ENCODE results near the gene MT3.
A peak's percentile ranks its signal among the peaks of the same experiment; 100 is the strongest.
"Not testable (repeated sequence)": the region's sequence is repeated elsewhere in the genome, so short reads cannot be mapped to it uniquely, and the experiment has no call there.

The MT3 gene

GRCh38 chr16:56580391-56581048 is 8.8 kb upstream of the MT3 start:
- no peak for DNase-seq

- not testable (repeated sequence) for DNase-seq
Measured at GRCh38 chr16:56582911-56583310, 6.4 kb upstream of the MT3 start.

- no peak for DNase-seq
Measured at GRCh38 chr16:56583351-56584168, 5.8 kb upstream of the MT3 start.

- no peak for DNase-seq
Measured at GRCh38 chr16:56584276-56584675, 5.1 kb upstream of the MT3 start.

GRCh38 chr16:56588781-56589140 is 567 bp upstream of the MT3 start:
- no peak for DNase-seq

- DNase-seq, result no peak
Measured at GRCh38 chr16:56591377-56592060, 2.2 kb downstream of the MT3 start.

GRCh38 chr16:56593573-56594291 is 4.4 kb downstream of the MT3 start:
- DNase-seq, result no peak

GRCh38 chr16:56594292-56594619 is 4.9 kb downstream of the MT3 start:
- DNase-seq, result no peak

- peak; percentile 54 for DNase-seq
Measured at GRCh38 chr16:56600398-56600999, 11.2 kb downstream of the MT3 start.

GRCh38 chr16:56601325-56601724 is 12.0 kb downstream of the MT3 start:
- no peak for DNase-seq

- DNase-seq, result no peak
Measured at GRCh38 chr16:56603589-56603988, 14.3 kb downstream of the MT3 start.

GRCh38 chr16:56604966-56605365 is 15.6 kb downstream of the MT3 start:
- no peak for DNase-seq

- no peak for DNase-seq
Measured at GRCh38 chr16:56605475-56605874, 16.1 kb downstream of the MT3 start.

- no peak for DNase-seq
Measured at GRCh38 chr16:56606071-56606475, 16.7 kb downstream of the MT3 start.

- no peak for DNase-seq
Measured at GRCh38 chr16:56606476-56607108, 17.3 kb downstream of the MT3 start.

- no peak for DNase-seq
Measured at GRCh38 chr16:56607109-56607618, 17.8 kb downstream of the MT3 start.

GRCh38 chr16:56607675-56608042 is 18.3 kb downstream of the MT3 start:
- no peak for DNase-seq

GRCh38 chr16:56608043-56608875 is 18.9 kb downstream of the MT3 start, which contains the start of gene MT2A:
Gene MT2A (plus strand): TSS chr16:56608584. CDS start chr16:56608656, 72 bp downstream.
- peak; percentile 87 for DNase-seq

GRCh38 chr16:56608876-56609462 is 19.6 kb downstream of the MT3 start:
- DNase-seq, result no peak

- peak; percentile 75 for DNase-seq
Measured at GRCh38 chr16:56609463-56609921, 20.2 kb downstream of the MT3 start.
